Measurements from ENCODE around the gene HNRNPM. TPM values are rescaled to one million over a fixed set of nuclear protein-coding genes. Genes with fewer than 3 reads are reported as not detected.

HNRNPM gene
- 100 to 1,000 TPM in 3 of 4 donors, 10 to 100 TPM in 1; 80.4 to 158 (median 111) TPM for total RNA-seq

GRCh38 chr19:8444677-8445487, at the start of gene HNRNPM:
Gene HNRNPM, plus strand, starts transcription at chr19:8444975. Its CDS starts 24 bp downstream, at chr19:8444999.
- no peak for TF ChIP-seq CTCF (IDR thresholded peaks at IDR 0.05)
- DNase-seq (ENCODE audit: low spot score) (peak; percentile 97), ATAC-seq (ENCODE audit: low FRiP score) (peak; percentile 97)

GRCh38 chr19:8395621-8396082, 49.1 kb upstream of the HNRNPM start:
- no peak for ATAC-seq (ENCODE audit: low FRiP score)
- no peak for TF ChIP-seq CTCF (IDR thresholded peaks at IDR 0.05)
- no peak for DNase-seq (ENCODE audit: low spot score)

GRCh38 chr19:8396185-8396562, 48.6 kb upstream of the HNRNPM start:
- DNase-seq (ENCODE audit: low spot score) (no peak), ATAC-seq (ENCODE audit: low FRiP score) (no peak)

GRCh38 chr19:8396563-8397203, 48.1 kb upstream of the HNRNPM start:
- ATAC-seq (ENCODE audit: low FRiP score) (peak; percentile 33), DNase-seq (ENCODE audit: low spot score) (no peak)
- TF ChIP-seq CTCF (IDR thresholded peaks at IDR 0.05): peak in 2 of 3 donors; percentile 4 to 48

More at GRCh38 chr19:8396185-8396562, 48.6 kb upstream of the HNRNPM start:
- no peak for TF ChIP-seq CTCF (IDR thresholded peaks at IDR 0.05)

GRCh38 chr19:8397271-8397670, 47.5 kb upstream of the HNRNPM start:
- no peak for TF ChIP-seq CTCF (IDR thresholded peaks at IDR 0.05)
- DNase-seq (ENCODE audit: low spot score) (no peak), ATAC-seq (ENCODE audit: low FRiP score) (peak; percentile 42)

- ATAC-seq (ENCODE audit: low FRiP score) (peak; percentile 5), DNase-seq (ENCODE audit: low spot score) (no peak)
- TF ChIP-seq CTCF (IDR thresholded peaks at IDR 0.05): no peak
Measured at GRCh38 chr19:8397746-8398310, 46.9 kb upstream of the HNRNPM start.
